A673 (cell line): ENCODE measurements around the gene PPOX. TPM values are rescaled to one million over a fixed set of nuclear protein-coding genes. Genes with fewer than 3 reads are reported as not detected.

ENCODE experiments used
- BruUV-seq: library from RNA; stranded (reverse); fragments of 400-500 nt; replicated peaks from 2 replicates; lab custom pipeline; 2021; lab: Mats Ljungman, UMichigan
- CTCF ChIA-PET: fragments of 300-600 bp; sonication (Branson Sonifier 250); formaldehyde crosslinking; loops from one replicate; lab custom pipeline; 2022; ENCODE audit warnings: antibody characterized with exemption; lab: Charles Lee
- POLR2A ChIA-PET: fragments of 300-600 bp; sonication (Branson Sonifier 250); formaldehyde crosslinking; loops from one replicate; lab custom pipeline; 2022; ENCODE audit warnings: antibody characterized with exemption; ENCODE audit not compliant: low non-redundant PET; lab: Charles Lee
- DNase-seq: peaks from one replicate; pipeline ENCODE4 v3.0.0-alpha.2; 2015; ENCODE audit warnings: low spot score
- H3K27ac ChIP-seq: fragments of 200-600 bp; sonication (generic); 2 replicates; pipeline ENCODE4 v1.5.1; 2016; ENCODE audit warnings: mixed run types, low read depth, mild to moderate bottlenecking, mixed read lengths, antibody characterized with exemption, low read length; ENCODE audit not compliant: poor library complexity, severe bottlenecking
- H3K27me3 ChIP-seq: fragments of 200-600 bp; sonication (generic); replicated peaks from 2 replicates; pipeline ENCODE4 v1.6.1; 2017; ENCODE audit warnings: mixed run types, low read depth, mild to moderate bottlenecking, mixed read lengths, antibody characterized with exemption, low read length; ENCODE audit not compliant: insufficient read depth, poor library complexity
- H3K36me3 ChIP-seq: fragments of 200-600 bp; sonication (generic); 2 replicates; pipeline ENCODE4 v1.6.1; 2016; ENCODE audit warnings: mixed run types, mild to moderate bottlenecking, mixed read lengths, antibody characterized with exemption, low read length; ENCODE audit not compliant: insufficient read depth, poor library complexity, severe bottlenecking
- H3K4me1 ChIP-seq: fragments of 200-600 bp; sonication (generic); 2 replicates; pipeline ENCODE4 v1.6.1; 2017; ENCODE audit warnings: mixed run types, mild to moderate bottlenecking, mixed read lengths, antibody characterized with exemption, low read length; ENCODE audit not compliant: insufficient read depth, poor library complexity, severe bottlenecking
- H3K4me3 ChIP-seq: fragments of 200-600 bp; sonication (generic); 2 replicates; pipeline ENCODE4 v1.5.1; 2016; ENCODE audit warnings: low read depth, mixed run types, mild to moderate bottlenecking, mixed read lengths, low read length; ENCODE audit not compliant: poor library complexity, severe bottlenecking
- H3K9me3 ChIP-seq: fragments of 200-600 bp; sonication (generic); 2 replicates; pipeline ENCODE4 v1.6.1; 2016; ENCODE audit warnings: mixed run types, low read depth, mild to moderate bottlenecking, mixed read lengths, antibody characterized with exemption, low read length; ENCODE audit not compliant: poor library complexity, severe bottlenecking
- CTCF ChIP-seq: fragments of 300-800, 200-600 bp; sonication (generic); conservative IDR thresholded peaks from 2 replicates; pipeline ENCODE4 v1.5.1; 2017; ENCODE audit warnings: low read depth, mild to moderate bottlenecking, antibody characterized with exemption, low read length, moderate library complexity, mixed read lengths
- EZH2 ChIP-seq: fragments of 200-600 bp; sonication (generic); IDR thresholded peaks from 2 replicates; pipeline ENCODE4 v1.6.1; 2017; ENCODE audit warnings: borderline replicate concordance, low read depth, mild to moderate bottlenecking, mixed read lengths, antibody characterized with exemption, low read length; ENCODE audit not compliant: poor library complexity, severe bottlenecking
- intact Hi-C: fragments of 100-400 bp; cut with micrococcal nuclease; formaldehyde crosslinking; loops from one replicate; pipeline ENCODE4 v1.10.0; 2022; ENCODE audit not compliant: unreplicated experiment
- total RNA-seq: library from RNA; stranded (reverse); gene quantifications from 2 replicates; pipeline ENCODE4 v1.2.3, GENCODE V29; 2021

PPOX gene
- total RNA-seq, 1 experiment from 2014 or later, result 25.2 TPM

- POLR2A ChIA-PET, result interaction anchor here (0.6 kb wide), 1 partner anchor 158 kb away, joined by 3 read pairs; no protein-coding TSS in a partner anchor
- no peak for DNase-seq
- Histone ChIP-seq H3K36me3 (peaks cover 34% of the 10 kb centered on the region), H3K9me3 (no peaks in the 10 kb centered on the region), H3K27me3 (no peaks in the 10 kb centered on the region), H3K4me1 (peaks cover 5% of the 10 kb centered on the region), H3K4me3 (no peak overlapping the region), H3K27ac (peak overlapping the region; percentile 1)
- CTCF ChIA-PET, result no interaction called here
- BruUV-seq, result no TSS peak
- TF ChIP-seq CTCF, result no peak
- no peak for TF ChIP-seq EZH2
- intact Hi-C loops, result no loop called here
These were observed 3.4 kb upstream of the PPOX start for GRCh38 chr1:161162806-161163205.

DNA sequence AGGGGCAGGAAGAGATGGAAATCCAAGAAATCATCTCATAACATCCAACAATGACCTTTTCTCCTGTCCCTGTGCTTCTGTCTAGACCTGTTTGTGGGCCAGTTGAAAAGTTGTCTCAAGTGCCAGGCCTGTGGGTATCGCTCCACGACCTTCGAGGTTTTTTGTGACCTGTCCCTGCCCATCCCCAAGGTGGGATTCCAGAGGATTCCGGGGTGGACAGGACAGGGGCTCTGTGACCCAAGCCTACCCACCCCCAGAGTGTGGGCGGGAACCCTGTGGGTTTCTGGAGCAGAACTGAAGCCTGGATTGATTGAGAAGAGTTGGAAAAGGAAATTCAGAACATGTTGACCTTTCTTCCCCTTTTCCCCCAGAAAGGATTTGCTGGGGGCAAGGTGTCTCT lies 2.4 kb upstream of the PPOX start:
- Histone ChIP-seq H3K27me3 (no peaks in the 10 kb centered on the region), H3K36me3 (peaks cover 34% of the 10 kb centered on the region), H3K4me3 (no peak overlapping the region), H3K27ac (no peak overlapping the region), H3K9me3 (no peaks in the 10 kb centered on the region), H3K4me1 (peaks cover 3% of the 10 kb centered on the region)
- ChIA-PET CTCF (no interaction called here), POLR2A (interaction anchor here (0.6 kb wide), 1 partner anchor 12 kb away, joined by 5 read pairs; no protein-coding TSS in a partner anchor)
- no peak for TF ChIP-seq EZH2
- no peak for TF ChIP-seq CTCF
- DNase-seq, result no peak
- BruUV-seq, result no TSS peak
- intact Hi-C loops, result no loop called here

DNA sequence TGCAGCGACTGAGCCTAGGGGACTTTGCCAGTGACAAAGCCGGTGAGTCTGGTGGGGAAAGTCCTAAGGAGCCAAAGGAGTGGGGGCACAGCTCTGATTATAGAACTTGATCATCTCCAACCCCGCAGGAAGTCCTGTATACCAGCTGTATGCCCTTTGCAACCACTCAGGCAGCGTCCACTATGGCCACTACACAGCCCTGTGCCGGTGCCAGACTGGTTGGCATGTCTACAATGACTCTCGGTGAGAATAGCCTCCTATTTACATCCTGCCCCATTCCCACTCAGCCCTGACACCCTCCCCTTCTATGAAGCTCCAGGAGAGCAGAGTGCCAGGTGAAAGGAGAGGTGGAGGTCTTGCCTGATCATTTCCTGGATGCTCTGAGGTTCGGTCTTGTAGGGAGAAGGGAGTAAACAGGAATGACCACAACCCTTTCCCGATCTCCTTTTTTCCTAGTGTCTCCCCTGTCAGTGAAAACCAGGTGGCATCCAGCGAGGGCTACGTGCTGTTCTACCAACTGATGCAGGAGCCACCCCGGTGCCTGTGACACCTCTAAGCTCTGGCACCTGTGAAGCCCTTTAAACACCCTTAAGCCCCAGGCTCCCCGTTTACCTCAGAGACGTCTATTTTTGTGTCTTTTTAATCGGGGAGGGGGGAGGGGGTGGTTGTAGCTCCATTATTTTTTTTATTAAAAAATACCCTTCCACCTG lies 1.2 kb upstream of the PPOX start:
- POLR2A ChIA-PET, result interaction anchor here (0.6 kb wide), 1 partner anchor 9 kb away, joined by 5 read pairs; no protein-coding TSS in a partner anchor
- no TSS peak for BruUV-seq
- Histone ChIP-seq H3K9me3 (no peaks in the 10 kb centered on the region), H3K4me1 (no peaks in the 10 kb centered on the region), H3K36me3 (peaks cover 43% of the 10 kb centered on the region), H3K27ac (peak overlapping the region; percentile 69), H3K4me3 (peak overlapping the region; percentile 83), H3K27me3 (no peaks in the 10 kb centered on the region)
- TF ChIP-seq CTCF (no peak), EZH2 (no peak)
- DNase-seq, result no peak
- intact Hi-C loops, result no loop called here
- CTCF ChIA-PET, result interaction anchor here (0.9 to 1.6 kb wide), 2 partner anchors 34 to 67 kb away, joined by 4 read pairs; partner anchors contain the start of genes ADAMTS4 and KLHDC9
